WTC11 (cell line): ENCODE measurements around the gene ZKSCAN8. TPM values are rescaled to one million over a fixed set of nuclear protein-coding genes. Genes with fewer than 3 reads are reported as not detected.

Experiments
- ATF1 ChIP-seq: sonication (generic); formaldehyde crosslinking; IDR thresholded peaks from 2 replicates; pipeline ENCODE4 v1.8.1; 2023; ENCODE audit warnings: mild to moderate bottlenecking, moderate library complexity, missing genetic modification reagents
- CDX4 ChIP-seq: fragments of 250-450 bp; sonication (Bioruptor Pico); IDR thresholded peaks from 2 replicates; pipeline ENCODE4 v1.9.0; 2021; ENCODE audit warnings: moderate library complexity, mild to moderate bottlenecking, inconsistent platforms, borderline replicate concordance
- E2F1 ChIP-seq: sonication (generic); formaldehyde crosslinking; IDR thresholded peaks from 2 replicates; pipeline ENCODE4 v1.8.0; 2022; ENCODE audit warnings: mild to moderate bottlenecking, missing genetic modification reagents
- EMX1 ChIP-seq: fragments of 250-450 bp; sonication (Bioruptor Pico); IDR thresholded peaks from 2 replicates; pipeline ENCODE4 v1.8.0; 2021; ENCODE audit warnings: mild to moderate bottlenecking
- ETV6 ChIP-seq: sonication (generic); formaldehyde crosslinking; IDR thresholded peaks from 2 replicates; pipeline ENCODE4 v1.8.1; 2022; ENCODE audit warnings: mild to moderate bottlenecking, missing genetic modification reagents
- HMGA2 ChIP-seq: fragments of 250-450 bp; sonication (Bioruptor Pico); IDR thresholded peaks from 2 replicates; pipeline ENCODE4 v1.4.0; 2021; ENCODE audit warnings: mild to moderate bottlenecking, moderate library complexity
- IRF1 ChIP-seq: sonication (generic); formaldehyde crosslinking; IDR thresholded peaks from 2 replicates; pipeline ENCODE4 v1.8.0; 2023; ENCODE audit warnings: missing genetic modification reagents
- JAZF1 ChIP-seq: fragments of 250-450 bp; sonication (Bioruptor Pico); IDR thresholded peaks from 2 replicates; pipeline ENCODE4 v1.9.0; 2021; ENCODE audit warnings: moderate library complexity, mild to moderate bottlenecking, inconsistent platforms
- JUN ChIP-seq: sonication (generic); formaldehyde crosslinking; IDR thresholded peaks from 2 replicates; pipeline ENCODE4 v1.8.0; 2023; ENCODE audit warnings: mild to moderate bottlenecking, missing genetic modification reagents
- MAX ChIP-seq: sonication (generic); formaldehyde crosslinking; IDR thresholded peaks from 2 replicates; pipeline ENCODE4 v1.8.0; 2022; ENCODE audit warnings: mild to moderate bottlenecking, missing genetic modification reagents
- PRRX2 ChIP-seq: fragments of 250-450 bp; sonication (Bioruptor Pico); IDR thresholded peaks from 2 replicates; pipeline ENCODE4 v1.8.0; 2021; ENCODE audit warnings: mild to moderate bottlenecking
- RELA ChIP-seq: sonication (generic); formaldehyde crosslinking; IDR thresholded peaks from 2 replicates; pipeline ENCODE4 v1.8.1; 2022; ENCODE audit warnings: missing genetic modification reagents, mild to moderate bottlenecking, borderline replicate concordance
- SMAD3 ChIP-seq: sonication (generic); formaldehyde crosslinking; IDR thresholded peaks from 2 replicates; pipeline ENCODE4 v1.8.0; 2022; ENCODE audit warnings: missing genetic modification reagents, mild to moderate bottlenecking, borderline replicate concordance
- SMAD4 ChIP-seq: sonication (generic); formaldehyde crosslinking; IDR thresholded peaks from 2 replicates; pipeline ENCODE4 v1.8.0; 2022; ENCODE audit warnings: mild to moderate bottlenecking, missing genetic modification reagents
- TCF7 ChIP-seq: sonication (generic); formaldehyde crosslinking; IDR thresholded peaks from 2 replicates; pipeline ENCODE4 v1.8.0; 2022; ENCODE audit warnings: mild to moderate bottlenecking, low read depth, missing genetic modification reagents, moderate library complexity
- TEAD4 ChIP-seq: sonication (generic); formaldehyde crosslinking; IDR thresholded peaks from 2 replicates; pipeline ENCODE4 v1.8.0; 2022; ENCODE audit warnings: mild to moderate bottlenecking, missing genetic modification reagents
- ZNF121 ChIP-seq: sonication (generic); formaldehyde crosslinking; IDR thresholded peaks from 2 replicates; pipeline ENCODE4 v1.8.0; 2023; ENCODE audit warnings: missing genetic modification reagents
- ZNF219 ChIP-seq: sonication (generic); formaldehyde crosslinking; IDR thresholded peaks from 2 replicates; pipeline ENCODE4 v1.8.0; 2023; ENCODE audit warnings: missing genetic modification reagents, mild to moderate bottlenecking, borderline replicate concordance
- ZNF317 ChIP-seq: sonication (generic); formaldehyde crosslinking; IDR thresholded peaks from 2 replicates; pipeline ENCODE4 v1.8.1; 2023; ENCODE audit warnings: low read depth, mild to moderate bottlenecking, moderate library complexity, missing genetic modification reagents, borderline replicate concordance
- ZNF396 ChIP-seq: fragments of 250-450 bp; sonication (Bioruptor Pico); IDR thresholded peaks from 2 replicates; pipeline ENCODE4 v1.8.0; 2021; ENCODE audit warnings: mild to moderate bottlenecking, moderate library complexity, borderline replicate concordance
- ZNF425 ChIP-seq: fragments of 250-450 bp; sonication (Bioruptor Pico); conservative IDR thresholded peaks from 2 replicates; pipeline ENCODE4 v1.9.0; 2021; ENCODE audit warnings: mild to moderate bottlenecking
- ZNF532 ChIP-seq: fragments of 250-450 bp; sonication (Bioruptor Pico); IDR thresholded peaks from 2 replicates; pipeline ENCODE4 v1.9.0; 2021; ENCODE audit warnings: mild to moderate bottlenecking, borderline replicate concordance
- total RNA-seq: library from RNA; stranded (reverse); gene quantifications from 3 replicates; pipeline ENCODE4 v1.2.3, GENCODE V29; 2021
- TF ChIP-seq, protein P1 (sequence below): sonication (generic); formaldehyde crosslinking; IDR thresholded peaks from 2 replicates; pipeline ENCODE4 v1.8.1; 2023; ENCODE audit warnings: mild to moderate bottlenecking, missing genetic modification reagents, moderate library complexity
- TF ChIP-seq, protein P2 (sequence below): sonication (generic); formaldehyde crosslinking; IDR thresholded peaks from 2 replicates; pipeline ENCODE4 v1.8.1; 2022; ENCODE audit warnings: low read depth, missing genetic modification reagents, borderline replicate concordance
- TF ChIP-seq, protein P3 (sequence below): sonication (generic); formaldehyde crosslinking; IDR thresholded peaks from 2 replicates; pipeline ENCODE4 v1.8.1; 2023; ENCODE audit warnings: mild to moderate bottlenecking, moderate library complexity, missing genetic modification reagents

ZKSCAN8 gene
- total RNA-seq, 1 experiment from 2014 or later, result 21.7 TPM

- no peak for TF ChIP-seq ZNF532
- TF ChIP-seq ETV6 (CRISPR knock-in tag), result peak; percentile 83
- TF ChIP-seq IRF1 (CRISPR knock-in tag), result peak; percentile 65; the same call in 1 of the 2 replicates
- TF ChIP-seq MAX, result peak; percentile 48; the same call in 1 of the 2 replicates
- TF ChIP-seq, protein P1, sequence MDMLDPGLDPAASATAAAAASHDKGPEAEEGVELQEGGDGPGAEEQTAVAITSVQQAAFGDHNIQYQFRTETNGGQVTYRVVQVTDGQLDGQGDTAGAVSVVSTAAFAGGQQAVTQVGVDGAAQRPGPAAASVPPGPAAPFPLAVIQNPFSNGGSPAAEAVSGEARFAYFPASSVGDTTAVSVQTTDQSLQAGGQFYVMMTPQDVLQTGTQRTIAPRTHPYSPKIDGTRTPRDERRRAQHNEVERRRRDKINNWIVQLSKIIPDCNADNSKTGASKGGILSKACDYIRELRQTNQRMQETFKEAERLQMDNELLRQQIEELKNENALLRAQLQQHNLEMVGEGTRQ (CRISPR knock-in tag), result no peak
- TF ChIP-seq RELA (CRISPR knock-in tag), result no peak
- no peak for TF ChIP-seq ZNF425
- TF ChIP-seq JAZF1 (CRISPR knock-in tag), result no peak
- peak; percentile 73; the same call in 1 of the 2 replicates for TF ChIP-seq SMAD3
- no peak for TF ChIP-seq E2F1 (CRISPR knock-in tag)
- TF ChIP-seq EMX1 (CRISPR knock-in tag), result no peak
- TF ChIP-seq SMAD4 (CRISPR knock-in tag), result no peak
- no peak for TF ChIP-seq TEAD4
- TF ChIP-seq ZNF396, result no peak
- TF ChIP-seq, protein P2, sequence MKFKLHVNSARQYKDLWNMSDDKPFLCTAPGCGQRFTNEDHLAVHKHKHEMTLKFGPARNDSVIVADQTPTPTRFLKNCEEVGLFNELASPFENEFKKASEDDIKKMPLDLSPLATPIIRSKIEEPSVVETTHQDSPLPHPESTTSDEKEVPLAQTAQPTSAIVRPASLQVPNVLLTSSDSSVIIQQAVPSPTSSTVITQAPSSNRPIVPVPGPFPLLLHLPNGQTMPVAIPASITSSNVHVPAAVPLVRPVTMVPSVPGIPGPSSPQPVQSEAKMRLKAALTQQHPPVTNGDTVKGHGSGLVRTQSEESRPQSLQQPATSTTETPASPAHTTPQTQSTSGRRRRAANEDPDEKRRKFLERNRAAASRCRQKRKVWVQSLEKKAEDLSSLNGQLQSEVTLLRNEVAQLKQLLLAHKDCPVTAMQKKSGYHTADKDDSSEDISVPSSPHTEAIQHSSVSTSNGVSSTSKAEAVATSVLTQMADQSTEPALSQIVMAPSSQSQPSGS (CRISPR knock-in tag), result no peak
- no peak for TF ChIP-seq PRRX2
- TF ChIP-seq ZNF219, result no peak
- TF ChIP-seq CDX4 (CRISPR knock-in tag), result no peak
- no peak for TF ChIP-seq ZNF317
- TF ChIP-seq TCF7 (CRISPR knock-in tag), result no peak
- no peak for TF ChIP-seq ATF1 (CRISPR knock-in tag)
- no peak for TF ChIP-seq JUN (CRISPR knock-in tag)
- TF ChIP-seq, protein P3, sequence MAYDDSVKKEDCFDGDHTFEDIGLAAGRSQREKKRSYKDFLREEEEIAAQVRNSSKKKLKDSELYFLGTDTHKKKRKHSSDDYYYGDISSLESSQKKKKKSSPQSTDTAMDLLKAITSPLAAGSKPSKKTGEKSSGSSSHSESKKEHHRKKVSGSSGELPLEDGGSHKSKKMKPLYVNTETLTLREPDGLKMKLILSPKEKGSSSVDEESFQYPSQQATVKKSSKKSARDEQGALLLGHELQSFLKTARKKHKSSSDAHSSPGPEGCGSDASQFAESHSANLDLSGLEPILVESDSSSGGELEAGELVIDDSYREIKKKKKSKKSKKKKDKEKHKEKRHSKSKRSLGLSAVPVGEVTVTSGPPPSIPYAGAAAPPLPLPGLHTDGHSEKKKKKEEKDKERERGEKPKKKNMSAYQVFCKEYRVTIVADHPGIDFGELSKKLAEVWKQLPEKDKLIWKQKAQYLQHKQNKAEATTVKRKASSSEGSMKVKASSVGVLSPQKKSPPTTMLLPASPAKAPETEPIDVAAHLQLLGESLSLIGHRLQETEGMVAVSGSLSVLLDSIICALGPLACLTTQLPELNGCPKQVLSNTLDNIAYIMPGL, result peak; percentile 89
- no peak; the same call in 1 of the 2 replicates for TF ChIP-seq HMGA2 (CRISPR knock-in tag)
- TF ChIP-seq ZNF121 (CRISPR knock-in tag), result peak; percentile 63; the same call in 1 of the 2 replicates
Observed at GRCh38 chr6:28104392-28105244, 37.1 kb upstream of the ZKSCAN8 start (continued).
